ENCODE measurements around the gene ARSI.

Gene ARSI

GRCh38 chr5:150326707-150327106, 24.0 kb upstream of the ARSI start:
- DNase-seq (ENCODE audit: low read depth in 2 of 2), result no peak

- no peak for DNase-seq (ENCODE audit: low read depth in 2 of 2)
Measured at GRCh38 chr5:150325426-150325825, 22.7 kb upstream of the ARSI start.

GRCh38 chr5:150323819-150324218, 21.1 kb upstream of the ARSI start:
- DNase-seq (ENCODE audit: low read depth in 2 of 2), result no peak

GRCh38 chr5:150323092-150323491, 20.4 kb upstream of the ARSI start:
- no peak for DNase-seq (ENCODE audit: low read depth in 2 of 2)

- DNase-seq (ENCODE audit: low read depth in 2 of 2), result no peak
Measured at GRCh38 chr5:150322202-150322601, 19.5 kb upstream of the ARSI start.

GRCh38 chr5:150321784-150322183, 19.1 kb upstream of the ARSI start:
- DNase-seq (ENCODE audit: low read depth in 2 of 2), result no peak

- no peak for DNase-seq (ENCODE audit: low read depth in 2 of 2)
Measured at GRCh38 chr5:150321211-150321610, 18.5 kb upstream of the ARSI start.

- no peak for DNase-seq (ENCODE audit: low read depth in 2 of 2)
Measured at GRCh38 chr5:150320044-150320613, 17.4 kb upstream of the ARSI start.

GRCh38 chr5:150319484-150319790, 16.7 kb upstream of the ARSI start:
- DNase-seq (ENCODE audit: low read depth in 2 of 2), result no peak

GRCh38 chr5:150318613-150319483, 16.1 kb upstream of the ARSI start:
- DNase-seq (ENCODE audit: low read depth in 2 of 2), result no peak

- DNase-seq (ENCODE audit: low read depth in 2 of 2), result no peak
Measured at GRCh38 chr5:150317048-150318003, 14.6 kb upstream of the ARSI start.

GRCh38 chr5:150316320-150316719, 13.6 kb upstream of the ARSI start:
- DNase-seq (ENCODE audit: low read depth in 2 of 2), result no peak

GRCh38 chr5:150315245-150315644, 12.5 kb upstream of the ARSI start:
- DNase-seq (ENCODE audit: low read depth in 2 of 2), result no peak

GRCh38 chr5:150313921-150314716, 11.4 kb upstream of the ARSI start:
- no peak for DNase-seq (ENCODE audit: low read depth in 2 of 2)

- DNase-seq (ENCODE audit: low read depth in 2 of 2), result no peak
Measured at GRCh38 chr5:150313501-150313900, 10.8 kb upstream of the ARSI start.

GRCh38 chr5:150312518-150312917, 9.8 kb upstream of the ARSI start:
- no peak for DNase-seq (ENCODE audit: low read depth in 2 of 2)

- DNase-seq (ENCODE audit: low read depth in 2 of 2), result no peak
Measured at GRCh38 chr5:150311015-150311692, 8.4 kb upstream of the ARSI start.

GRCh38 chr5:150310246-150310645, 7.5 kb upstream of the ARSI start:
- DNase-seq (ENCODE audit: low read depth in 2 of 2), result no peak

GRCh38 chr5:150309886-150310239, 7.2 kb upstream of the ARSI start:
- no peak for DNase-seq (ENCODE audit: low read depth in 2 of 2)

- no peak for DNase-seq (ENCODE audit: low read depth in 2 of 2)
Measured at GRCh38 chr5:150309101-150309885, 6.6 kb upstream of the ARSI start.
